Adrenal gland (tissue), 5 donors: Measurements from ENCODE around the gene CRYAB.

ENCODE experiments used
- POLR2A ChIP-seq, 2 donors: fragments of 450-650 bp; IDR thresholded peaks; one replicate each; pipeline ENCODE4 v1.6.1; 2017; ENCODE audit warnings: antibody characterized with exemption in 2 of 2, mild to moderate bottlenecking in 2 of 2, moderate library complexity in 1 of 2
- TF ChIP-seq, protein P1 (sequence below), 6 experiments: fragments of 450-650 bp in 4 of 6; fragments of 200-600 bp in 2 of 6; sonication (generic) in 1 of 6; IDR thresholded peaks; 1 replicate in 5 of 6; 2 replicates in 1 of 6; pipeline versions ENCODE4 v1.5.1 to v1.8.0; 2016 to 2021; ENCODE audit warnings: antibody characterized with exemption in 6 of 6, mild to moderate bottlenecking in 2 of 6, moderate library complexity in 1 of 6
- donor health status: DM: no; HTN: no; CAD: no.

- TF ChIP-seq, protein P1, sequence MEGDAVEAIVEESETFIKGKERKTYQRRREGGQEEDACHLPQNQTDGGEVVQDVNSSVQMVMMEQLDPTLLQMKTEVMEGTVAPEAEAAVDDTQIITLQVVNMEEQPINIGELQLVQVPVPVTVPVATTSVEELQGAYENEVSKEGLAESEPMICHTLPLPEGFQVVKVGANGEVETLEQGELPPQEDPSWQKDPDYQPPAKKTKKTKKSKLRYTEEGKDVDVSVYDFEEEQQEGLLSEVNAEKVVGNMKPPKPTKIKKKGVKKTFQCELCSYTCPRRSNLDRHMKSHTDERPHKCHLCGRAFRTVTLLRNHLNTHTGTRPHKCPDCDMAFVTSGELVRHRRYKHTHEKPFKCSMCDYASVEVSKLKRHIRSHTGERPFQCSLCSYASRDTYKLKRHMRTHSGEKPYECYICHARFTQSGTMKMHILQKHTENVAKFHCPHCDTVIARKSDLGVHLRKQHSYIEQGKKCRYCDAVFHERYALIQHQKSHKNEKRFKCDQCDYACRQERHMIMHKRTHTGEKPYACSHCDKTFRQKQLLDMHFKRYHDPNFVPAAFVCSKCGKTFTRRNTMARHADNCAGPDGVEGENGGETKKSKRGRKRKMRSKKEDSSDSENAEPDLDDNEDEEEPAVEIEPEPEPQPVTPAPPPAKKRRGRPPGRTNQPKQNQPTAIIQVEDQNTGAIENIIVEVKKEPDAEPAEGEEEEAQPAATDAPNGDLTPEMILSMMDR (IDR thresholded peaks at IDR 0.05) = no peak
- TF ChIP-seq POLR2A (IDR thresholded peaks at IDR 0.05) = no peak
Observed at GRCh38 chr11:111870113-111870512, 41.5 kb downstream of the CRYAB start.
